GM04504 (cell line): ENCODE data around the gene GTF3C2.
"Not testable (repeated sequence)": the region's sequence is repeated elsewhere in the genome, so short reads cannot be mapped to it uniquely, and the experiment has no call there.

Experiments
- DNase-seq: peaks from one replicate; pipeline ENCODE4 v3.0.0-alpha.2; 2012; ENCODE audit warnings: low read depth

The GTF3C2 gene

GRCh38 chr2:27320958-27321543 is 35.5 kb downstream of the GTF3C2 start:
- peak; percentile 99 for DNase-seq

- DNase-seq = not testable (repeated sequence)
Observed at GRCh38 chr2:27319839-27320238, 36.7 kb downstream of the GTF3C2 start.

- DNase-seq = no peak
Observed at GRCh38 chr2:27316655-27317412, 39.7 kb downstream of the GTF3C2 start.

GRCh38 chr2:27315122-27315521 is 41.4 kb downstream of the GTF3C2 start:
- DNase-seq = no peak

GRCh38 chr2:27314709-27315108 is 41.9 kb downstream of the GTF3C2 start:
- DNase-seq = no peak

- DNase-seq = no peak
Observed at GRCh38 chr2:27313882-27314645, 42.5 kb downstream of the GTF3C2 start.

- DNase-seq = no peak
Observed at GRCh38 chr2:27312152-27312551, 44.4 kb downstream of the GTF3C2 start.

- no peak for DNase-seq
Observed at GRCh38 chr2:27309651-27310050, 46.9 kb downstream of the GTF3C2 start.

- no peak for DNase-seq
Observed at GRCh38 chr2:27308359-27308881, 48.1 kb downstream of the GTF3C2 start, which contains the start of gene UCN. Gene UCN (minus strand): TSS chr2:27308445. CDS start chr2:27307895, 550 bp downstream.

- no peak for DNase-seq
Observed at GRCh38 chr2:27307545-27308358, 48.8 kb downstream of the GTF3C2 start.

- no peak for DNase-seq
Observed at GRCh38 chr2:27307287-27307544, 49.3 kb downstream of the GTF3C2 start.

GRCh38 chr2:27306573-27307286 is 49.8 kb downstream of the GTF3C2 start:
- DNase-seq = no peak

- DNase-seq = no peak
Observed at GRCh38 chr2:27306136-27306535, 50.4 kb downstream of the GTF3C2 start.

- DNase-seq = no peak
Observed at GRCh38 chr2:27305516-27305915, 51.0 kb downstream of the GTF3C2 start.

GRCh38 chr2:27304488-27305240 is 51.9 kb downstream of the GTF3C2 start:
- no peak for DNase-seq

GRCh38 chr2:27303093-27304025 is 53.2 kb downstream of the GTF3C2 start:
- peak; percentile 45 for DNase-seq

- not testable (repeated sequence) for DNase-seq
Observed at GRCh38 chr2:27300606-27301005, 56.0 kb downstream of the GTF3C2 start.

- DNase-seq = no peak
Observed at GRCh38 chr2:27298391-27299080, 58.0 kb downstream of the GTF3C2 start.

GRCh38 chr2:27297195-27297594 is 59.4 kb downstream of the GTF3C2 start:
- no peak for DNase-seq
